Left lobe of liver (tissue), 2 donors: ENCODE data around the gene ADIPOR1. TPM values are rescaled to one million over a fixed set of nuclear protein-coding genes. Genes with fewer than 3 reads are reported as not detected.

Experiments
- ATAC-seq: fragments of 200-7000 bp; cut with Tn5 transposase; one replicate; pipeline ENCODE4 v1.9.1; 2020; ENCODE audit warnings: mild to moderate bottlenecking, moderate library complexity
- DNase-seq: peaks from one replicate; pipeline ENCODE4 v3.0.0-alpha.2; 2020; ENCODE audit warnings: low spot score
- total RNA-seq: library from RNA; stranded (reverse); gene quantifications from one replicate; pipeline ENCODE4 v1.2.1, GENCODE V29; 2021
- donor health status: DM: no; HTN: no; CAD: no; lungs with moderate emphysema.
- donor health status: DM: no; HTN: yes; CAD: no.

Gene ADIPOR1
- total RNA-seq, 1 donor from 2014 or later, result 58.9 TPM

- DNase-seq (no peak), ATAC-seq (no peak)
Measured at GRCh38 chr1:202974856-202975255, 16.7 kb upstream of the ADIPOR1 start.

- DNase-seq (no peak), ATAC-seq (no peak)
Measured at GRCh38 chr1:202972046-202972445, 13.9 kb upstream of the ADIPOR1 start.

GRCh38 chr1:202968895-202969295, 10.8 kb upstream of the ADIPOR1 start:
- DNase-seq, result no peak
- peak; percentile 73 for ATAC-seq

- DNase-seq (no peak), ATAC-seq (no peak)
Measured at GRCh38 chr1:202968351-202968750, 10.2 kb upstream of the ADIPOR1 start.

- ATAC-seq (peak; percentile 53), DNase-seq (no peak)
Measured at GRCh38 chr1:202967684-202968281, 9.7 kb upstream of the ADIPOR1 start.

- no peak for DNase-seq
- ATAC-seq, result no peak
Measured at GRCh38 chr1:202966006-202966898, 8.1 kb upstream of the ADIPOR1 start.

GRCh38 chr1:202965422-202965821, 7.3 kb upstream of the ADIPOR1 start:
- DNase-seq (no peak), ATAC-seq (no peak)

- DNase-seq (no peak), ATAC-seq (no peak)
Measured at GRCh38 chr1:202964791-202965410, 6.8 kb upstream of the ADIPOR1 start.

- ATAC-seq, result no peak
- no peak for DNase-seq
Measured at GRCh38 chr1:202961220-202961880, 3.2 kb upstream of the ADIPOR1 start.

GRCh38 chr1:202959276-202959620, 1.1 kb upstream of the ADIPOR1 start:
- no peak for ATAC-seq

GRCh38 chr1:202958544-202959275, 598 bp upstream of the ADIPOR1 start:
- peak; percentile 24 for ATAC-seq
- no peak for DNase-seq

More at GRCh38 chr1:202959276-202959620, 1.1 kb upstream of the ADIPOR1 start:
- no peak for DNase-seq

GRCh38 chr1:202956969-202957368, 1.1 kb downstream of the ADIPOR1 start:
- DNase-seq, result no peak

GRCh38 chr1:202954057-202954745, 3.9 kb downstream of the ADIPOR1 start:
- no peak for ATAC-seq
- no peak for DNase-seq

More at GRCh38 chr1:202956969-202957368, 1.1 kb downstream of the ADIPOR1 start:
- ATAC-seq, result no peak

GRCh38 chr1:202953392-202953791, 4.7 kb downstream of the ADIPOR1 start:
- ATAC-seq, result no peak
- no peak for DNase-seq

GRCh38 chr1:202952818-202953217, 5.3 kb downstream of the ADIPOR1 start:
- peak; percentile 34 for ATAC-seq

GRCh38 chr1:202952099-202952498, 6.0 kb downstream of the ADIPOR1 start:
- no peak for ATAC-seq
- DNase-seq, result no peak

More at GRCh38 chr1:202952818-202953217, 5.3 kb downstream of the ADIPOR1 start:
- DNase-seq, result no peak

- ATAC-seq (no peak), DNase-seq (no peak)
Measured at GRCh38 chr1:202951437-202951836, 6.7 kb downstream of the ADIPOR1 start.

- DNase-seq (no peak), ATAC-seq (no peak)
Measured at GRCh38 chr1:202945483-202945882, 12.6 kb downstream of the ADIPOR1 start.

- DNase-seq, result no peak
- no peak for ATAC-seq
Measured at GRCh38 chr1:202944438-202944921, 13.6 kb downstream of the ADIPOR1 start.

GRCh38 chr1:202942426-202942825, 15.7 kb downstream of the ADIPOR1 start:
- DNase-seq (no peak), ATAC-seq (no peak)
